SU-DHL-6 (cell line): Measurements from ENCODE around the gene RBM4.

Experiments
- H2AFZ ChIP-seq: fragments of 200-600 bp; sonication (generic); 2 replicates; pipeline ENCODE4 v1.6.1; 2014; ENCODE audit warnings: low read depth, mild to moderate bottlenecking, moderate library complexity, mixed read lengths, antibody characterized with exemption, low read length; ENCODE audit not compliant: severe bottlenecking
- H3F3A ChIP-seq: fragments of 200-600 bp; shearing (Covaris generic); 2 replicates; pipeline ENCODE4 v1.6.0; 2016; ENCODE audit warnings: antibody characterized with exemption, mild to moderate bottlenecking; ENCODE audit not compliant: insufficient read depth
- H3K27ac ChIP-seq: fragments of 200-600 bp; sonication (generic); 2 replicates; pipeline ENCODE4 v1.5.1; 2016; ENCODE audit warnings: low read depth, mild to moderate bottlenecking, low read length, moderate library complexity, mixed read lengths
- H3K27me3 ChIP-seq: fragments of 200-600 bp; sonication (generic), shearing (Covaris generic); 2 replicates; pipeline ENCODE4 v1.6.0; 2014; ENCODE audit warnings: mild to moderate bottlenecking, low read length
- H3K36me3 ChIP-seq: fragments of 200-600 bp; sonication (generic); 2 replicates; pipeline ENCODE4 v1.6.1; 2014; ENCODE audit warnings: mild to moderate bottlenecking, low read length, mixed read lengths
- H3K4me2 ChIP-seq: fragments of 300-600, 200-600 bp; shearing (Covaris generic), sonication (generic); 2 replicates; pipeline ENCODE4 v1.6.0; 2014; ENCODE audit warnings: low read length, low read depth, mild to moderate bottlenecking; ENCODE audit not compliant: poor library complexity, severe bottlenecking
- H3K4me3 ChIP-seq: fragments of 200-600 bp; sonication (generic); 2 replicates; pipeline ENCODE4 v1.5.1; 2014; ENCODE audit warnings: antibody characterized with exemption, low read length, mild to moderate bottlenecking, mixed read lengths; ENCODE audit not compliant: insufficient read depth, poor library complexity, severe bottlenecking
- H3K79me2 ChIP-seq: fragments of 200-600 bp; sonication (generic); 2 replicates; pipeline ENCODE4 v1.6.1; 2014; ENCODE audit warnings: mild to moderate bottlenecking, low read length, moderate library complexity; ENCODE audit not compliant: insufficient read depth
- H3K9ac ChIP-seq: fragments of 200-600 bp; sonication (generic); 2 replicates; pipeline ENCODE4 v1.7.0; 2014; ENCODE audit warnings: mild to moderate bottlenecking, low read length
- H3K9me2 ChIP-seq: fragments of 200-600 bp; sonication (generic); replicated peaks from 2 replicates; pipeline ENCODE4 v1.6.1; 2014; ENCODE audit warnings: low read length; ENCODE audit not compliant: insufficient read depth
- H3K9me3 ChIP-seq: fragments of 200-600 bp; sonication (generic); 2 replicates; pipeline ENCODE4 v1.6.1; 2014; ENCODE audit warnings: low read length, mixed read lengths; ENCODE audit not compliant: insufficient read depth
- H4K20me1 ChIP-seq: fragments of 200-600 bp; sonication (generic); 2 replicates; pipeline ENCODE4 v1.6.1; 2014; ENCODE audit warnings: low read depth, mild to moderate bottlenecking, antibody characterized with exemption, low read length, moderate library complexity, mixed read lengths
- CTCF ChIP-seq: fragments of 200-600 bp; sonication (generic); IDR thresholded peaks from one replicate; pipeline ENCODE4 v1.5.1; 2017; ENCODE audit warnings: antibody characterized with exemption, mild to moderate bottlenecking, low read length, moderate library complexity; ENCODE audit not compliant: insufficient read depth, poor library complexity, severe bottlenecking
- EZH2phosphoT487 ChIP-seq: fragments of 200-600 bp; sonication (generic), shearing (Covaris generic); conservative IDR thresholded peaks from 2 replicates; pipeline ENCODE4 v1.6.1; 2018; ENCODE audit warnings: mild to moderate bottlenecking, antibody characterized with exemption, low read length, moderate library complexity, mixed read lengths

RBM4 gene

GRCh38 chr11:66607126-66607834 is 31.2 kb upstream of the RBM4 start:
- H4K20me1 ChIP-seq = no peaks in the 10 kb centered on the region
- H3K4me3 ChIP-seq = no peak overlapping the region
- no peaks in the 10 kb centered on the region for H3K79me2 ChIP-seq
- H3K9me3 ChIP-seq = no peaks in the 10 kb centered on the region
- no peaks in the 10 kb centered on the region for H3F3A ChIP-seq
- H3K9ac ChIP-seq = no peak overlapping the region
- no peak overlapping the region for H3K27ac ChIP-seq
- H3K4me2 ChIP-seq = no peak overlapping the region
- TF ChIP-seq CTCF (no peak), EZH2phosphoT487 (no peak)
- H3K36me3 ChIP-seq = no peaks in the 10 kb centered on the region
- no peaks in the 10 kb centered on the region for H3K9me2 ChIP-seq
- no peak overlapping the region for H2AFZ ChIP-seq
- H3K27me3 ChIP-seq = no peaks in the 10 kb centered on the region

GRCh38 chr11:66609721-66610617 is 28.5 kb upstream of the RBM4 start:
- Histone ChIP-seq H3K27ac (no peak overlapping the region), H3K4me3 (no peak overlapping the region), H3K36me3 (no peaks in the 10 kb centered on the region), H3K9me3 (no peaks in the 10 kb centered on the region), H3K27me3 (no peaks in the 10 kb centered on the region), H3K79me2 (no peaks in the 10 kb centered on the region), H4K20me1 (no peaks in the 10 kb centered on the region), H3F3A (no peaks in the 10 kb centered on the region), H3K9me2 (no peaks in the 10 kb centered on the region), H3K9ac (no peak overlapping the region), H3K4me2 (no peak overlapping the region), H2AFZ (no peak overlapping the region)
- TF ChIP-seq EZH2phosphoT487 (no peak), CTCF (no peak)

GRCh38 chr11:66612458-66612857 is 26.0 kb upstream of the RBM4 start:
- Histone ChIP-seq H3K4me2 (no peak overlapping the region), H3K9me3 (no peaks in the 10 kb centered on the region), H3K9ac (no peak overlapping the region), H4K20me1 (peaks cover 4% of the 10 kb centered on the region; the same call in 1 of the 2 replicates), H2AFZ (no peak overlapping the region), H3K79me2 (peaks cover 10% of the 10 kb centered on the region), H3K9me2 (no peaks in the 10 kb centered on the region), H3F3A (no peaks in the 10 kb centered on the region), H3K4me3 (no peak overlapping the region), H3K27me3 (no peaks in the 10 kb centered on the region), H3K36me3 (no peaks in the 10 kb centered on the region; the same call in 1 of the 2 replicates), H3K27ac (no peak overlapping the region)
- TF ChIP-seq EZH2phosphoT487 (no peak), CTCF (no peak)
